ENCODE data around the gene PNPLA1.
A peak's percentile ranks its signal among the peaks of the same experiment; 100 is the strongest.

The PNPLA1 gene

GRCh38 chr6:36285797-36286196 lies 15.9 kb downstream of the PNPLA1 start:
- DNase-seq (ENCODE audit: low spot score): no peak

DNA sequence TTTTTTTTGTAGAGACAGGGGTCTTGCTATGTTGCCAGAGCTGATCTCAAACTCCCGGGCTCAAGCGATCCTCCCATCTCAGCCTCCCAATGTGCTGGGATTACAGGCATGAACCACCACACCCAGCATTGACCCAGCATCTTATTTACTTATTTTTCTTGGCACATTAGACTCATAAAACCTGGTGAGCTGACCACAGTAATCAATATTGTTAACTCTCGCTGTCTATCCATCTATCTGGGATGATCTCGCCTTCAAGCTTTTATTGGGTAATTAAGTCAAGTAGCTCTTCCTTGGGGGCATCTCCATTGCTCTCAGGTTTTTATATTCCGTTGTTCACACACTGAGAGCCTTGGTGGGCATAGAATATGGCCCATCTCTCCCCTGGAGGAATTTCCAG lies 17.0 kb downstream of the PNPLA1 start:
- DNase-seq (ENCODE audit: low spot score): no peak

- DNase-seq (ENCODE audit: low spot score): no peak
Measured at GRCh38 chr6:36289281-36289878, 19.5 kb downstream of the PNPLA1 start.

DNA sequence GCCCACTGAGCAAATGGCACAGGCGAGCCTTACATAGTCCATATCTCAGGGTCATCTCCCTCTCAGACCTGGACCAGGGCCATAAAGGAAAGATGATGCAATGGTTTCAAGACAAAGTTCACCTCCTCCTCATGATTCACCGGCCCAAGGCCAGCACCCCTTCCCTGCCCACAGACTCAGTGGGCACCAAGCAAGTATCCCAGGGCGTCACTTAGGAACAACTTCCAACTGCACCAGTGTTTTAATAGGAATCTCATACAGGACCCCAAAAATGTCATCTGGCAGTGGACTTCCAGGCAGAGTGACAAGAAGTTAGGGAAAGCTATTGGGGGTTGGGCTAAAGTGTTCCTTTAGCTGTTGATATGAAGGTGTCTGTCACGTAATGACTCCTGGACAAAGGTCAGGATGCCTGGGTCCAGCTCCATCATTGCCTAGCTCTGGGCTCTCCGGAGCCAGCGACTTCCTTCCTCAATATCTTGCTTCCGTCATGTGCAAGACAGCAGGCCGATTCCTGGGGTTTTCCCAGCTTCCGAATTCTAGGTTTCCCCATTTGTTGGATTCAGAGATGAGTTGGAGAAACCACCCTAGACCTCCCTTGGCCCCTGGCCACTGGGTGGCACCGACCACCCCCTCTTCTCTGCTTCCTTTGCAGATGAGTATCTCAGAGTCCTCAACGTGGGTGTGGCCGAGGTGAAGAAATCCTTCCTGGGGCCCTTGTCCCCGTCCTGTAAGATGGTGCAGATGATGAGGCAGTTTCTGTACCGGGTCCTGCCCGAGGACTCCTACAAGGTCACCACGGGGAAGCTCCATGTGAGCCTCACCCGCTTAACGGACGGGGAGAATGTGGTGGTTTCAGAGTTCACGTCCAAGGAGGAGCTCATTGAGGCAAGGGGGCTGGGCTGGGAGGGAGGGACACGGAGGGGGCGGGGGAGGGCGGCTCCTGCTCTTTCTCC lies 21.1 kb downstream of the PNPLA1 start:
- DNase-seq (ENCODE audit: low spot score): no peak

DNA sequence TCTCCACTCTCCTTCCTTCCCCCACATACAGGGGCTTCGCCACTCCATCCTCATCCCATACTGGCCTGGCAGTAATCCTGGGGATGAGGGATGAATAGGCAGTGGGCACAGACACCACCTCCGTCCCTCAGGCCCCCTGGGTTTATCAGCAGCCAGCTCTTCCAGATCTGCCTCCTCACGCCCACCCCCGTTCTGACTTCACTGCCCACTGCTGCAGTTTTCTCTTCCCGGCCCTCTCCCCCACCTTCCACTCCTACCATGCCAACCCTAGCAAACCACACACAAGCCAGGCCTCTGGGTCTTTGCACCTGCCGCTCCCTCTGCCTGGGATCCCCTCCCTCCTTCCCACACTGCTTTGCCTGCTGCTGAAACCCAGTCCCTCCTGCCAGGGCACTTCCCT lies 22.3 kb downstream of the PNPLA1 start:
- DNase-seq (ENCODE audit: low spot score): no peak

DNA sequence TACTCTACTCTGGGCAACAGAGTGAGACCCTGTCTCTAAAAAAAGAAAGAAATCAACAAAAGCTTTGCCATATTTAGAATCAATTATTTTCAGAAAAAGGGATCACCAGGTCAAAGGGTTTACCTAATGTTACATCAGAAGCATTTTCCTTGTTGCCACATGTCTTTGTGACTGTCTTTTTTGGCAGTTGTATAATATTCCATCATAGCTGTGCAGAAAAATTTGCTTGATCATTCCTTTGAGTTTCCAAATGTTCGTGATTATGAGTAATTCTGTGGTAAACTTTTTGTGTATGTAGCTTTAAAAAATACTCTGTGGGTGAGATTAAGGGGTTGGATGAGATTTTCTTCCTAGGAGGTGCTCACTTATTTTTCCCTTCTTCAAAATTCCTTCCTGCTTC lies 26.4 kb downstream of the PNPLA1 start:
- peak; percentile 45 for DNase-seq (ENCODE audit: low spot score)

DNA sequence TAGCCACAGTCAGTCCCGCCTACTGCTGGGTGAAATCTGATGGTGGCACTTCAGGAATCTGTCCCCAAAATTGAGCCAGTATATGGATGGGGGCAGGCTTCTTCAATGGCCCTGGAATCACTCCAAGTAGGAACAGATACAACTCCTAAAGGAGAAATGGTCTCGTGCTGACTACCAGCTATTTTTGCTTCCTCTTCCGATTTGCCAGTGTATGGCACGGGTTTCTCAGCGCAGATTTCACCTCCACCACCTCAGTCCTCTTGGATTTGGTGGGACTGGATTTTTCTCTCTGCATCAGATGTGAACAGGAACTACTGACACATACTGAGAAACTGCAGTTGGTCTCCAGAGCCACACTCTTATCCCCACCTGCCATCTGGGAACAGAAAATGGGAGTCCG lies 27.2 kb downstream of the PNPLA1 start:
- DNase-seq (ENCODE audit: low spot score): no peak

- no peak for DNase-seq (ENCODE audit: low spot score)
Measured at GRCh38 chr6:36297511-36297910, 27.7 kb downstream of the PNPLA1 start.

DNA sequence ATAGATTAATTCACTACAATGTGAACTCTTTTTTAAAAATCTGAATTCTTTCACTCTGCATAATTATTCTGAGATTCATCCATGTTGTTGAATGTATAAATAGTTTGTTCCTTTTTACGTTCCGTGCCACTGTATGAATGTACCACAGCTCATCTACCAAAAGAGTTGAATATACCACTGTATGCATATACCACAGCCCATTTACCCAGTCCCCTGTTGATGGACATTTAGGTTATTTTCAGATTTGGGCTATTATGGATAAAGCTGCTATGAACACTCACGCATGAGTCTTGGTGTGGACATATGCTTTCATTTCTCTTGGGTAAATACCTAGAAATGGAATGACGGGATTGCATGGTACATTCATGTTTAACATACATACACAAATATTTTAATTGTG lies 28.2 kb downstream of the PNPLA1 start:
- no peak for DNase-seq (ENCODE audit: low spot score)

GRCh38 chr6:36301085-36301658 lies 31.3 kb downstream of the PNPLA1 start:
- DNase-seq (ENCODE audit: low spot score): no peak

DNA sequence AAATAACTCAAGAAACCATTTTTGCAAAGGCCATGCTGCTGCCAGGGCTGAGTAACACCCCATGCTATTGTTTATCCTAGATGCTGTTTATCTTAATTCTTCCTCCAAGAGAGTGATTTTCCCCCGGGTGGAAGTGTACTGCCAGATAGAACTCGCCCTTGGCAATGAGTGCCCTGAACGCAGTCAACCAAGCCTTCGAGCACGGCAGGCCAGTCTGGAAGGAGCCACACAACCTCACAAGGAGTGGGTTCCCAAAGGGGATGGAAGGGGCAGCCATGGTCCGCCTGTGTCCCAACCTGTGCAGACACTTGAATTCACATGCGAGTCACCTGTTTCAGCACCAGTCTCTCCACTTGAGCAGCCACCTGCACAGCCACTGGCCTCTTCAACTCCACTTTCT lies 31.9 kb downstream of the PNPLA1 start:
- DNase-seq (ENCODE audit: low spot score): no peak

- DNase-seq (ENCODE audit: low spot score): peak; percentile 80
Measured at GRCh38 chr6:36302227-36302976, 32.5 kb downstream of the PNPLA1 start.

DNA sequence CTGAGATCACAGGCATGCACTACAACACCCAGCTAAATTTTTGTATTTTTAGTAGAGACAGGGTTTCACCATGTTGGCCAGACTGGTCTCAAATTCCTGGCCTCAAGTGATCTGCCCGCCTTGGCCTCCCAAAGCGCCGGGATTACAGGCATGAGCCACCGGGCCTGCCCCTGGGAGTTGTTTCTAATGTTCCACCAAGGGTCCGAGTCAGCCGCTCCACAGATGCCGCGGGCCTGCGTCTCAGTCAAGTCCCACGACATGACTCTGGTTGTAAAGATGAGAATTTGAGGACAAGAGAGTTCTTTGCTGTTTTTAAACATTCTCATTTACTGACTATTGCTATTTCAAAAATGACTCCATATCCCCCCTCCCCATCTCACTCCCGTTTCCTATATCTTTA lies 36.0 kb downstream of the PNPLA1 start:
- DNase-seq (ENCODE audit: low spot score): no peak

DNA sequence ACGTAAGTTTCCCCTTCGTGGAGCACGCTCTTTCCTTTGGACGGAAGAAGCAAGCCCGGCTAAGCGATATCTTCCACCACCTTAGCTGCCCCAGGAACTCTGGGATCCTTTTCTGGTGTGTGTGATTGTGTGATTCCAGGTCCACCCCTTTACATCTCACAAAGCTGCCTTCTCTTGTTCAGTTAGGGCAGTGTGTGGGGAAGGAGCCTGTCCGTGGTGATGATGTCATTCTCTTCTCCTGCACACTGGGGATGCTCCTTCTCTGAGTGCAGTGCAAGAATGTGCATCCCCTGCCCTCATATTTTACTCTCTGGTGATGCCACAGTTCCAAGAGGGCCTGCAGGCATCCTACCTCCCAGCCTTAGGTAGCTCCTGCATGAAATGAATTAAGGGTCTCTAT lies 36.5 kb downstream of the PNPLA1 start:
- no peak for DNase-seq (ENCODE audit: low spot score)

GRCh38 chr6:36308514-36308913 lies 38.7 kb downstream of the PNPLA1 start:
- no peak for DNase-seq (ENCODE audit: low spot score)

- no peak for DNase-seq (ENCODE audit: low spot score)
Measured at GRCh38 chr6:36309203-36309602, 39.3 kb downstream of the PNPLA1 start.

- DNase-seq (ENCODE audit: low spot score): no peak
Measured at GRCh38 chr6:36309900-36310299, 40.0 kb downstream of the PNPLA1 start.

DNA sequence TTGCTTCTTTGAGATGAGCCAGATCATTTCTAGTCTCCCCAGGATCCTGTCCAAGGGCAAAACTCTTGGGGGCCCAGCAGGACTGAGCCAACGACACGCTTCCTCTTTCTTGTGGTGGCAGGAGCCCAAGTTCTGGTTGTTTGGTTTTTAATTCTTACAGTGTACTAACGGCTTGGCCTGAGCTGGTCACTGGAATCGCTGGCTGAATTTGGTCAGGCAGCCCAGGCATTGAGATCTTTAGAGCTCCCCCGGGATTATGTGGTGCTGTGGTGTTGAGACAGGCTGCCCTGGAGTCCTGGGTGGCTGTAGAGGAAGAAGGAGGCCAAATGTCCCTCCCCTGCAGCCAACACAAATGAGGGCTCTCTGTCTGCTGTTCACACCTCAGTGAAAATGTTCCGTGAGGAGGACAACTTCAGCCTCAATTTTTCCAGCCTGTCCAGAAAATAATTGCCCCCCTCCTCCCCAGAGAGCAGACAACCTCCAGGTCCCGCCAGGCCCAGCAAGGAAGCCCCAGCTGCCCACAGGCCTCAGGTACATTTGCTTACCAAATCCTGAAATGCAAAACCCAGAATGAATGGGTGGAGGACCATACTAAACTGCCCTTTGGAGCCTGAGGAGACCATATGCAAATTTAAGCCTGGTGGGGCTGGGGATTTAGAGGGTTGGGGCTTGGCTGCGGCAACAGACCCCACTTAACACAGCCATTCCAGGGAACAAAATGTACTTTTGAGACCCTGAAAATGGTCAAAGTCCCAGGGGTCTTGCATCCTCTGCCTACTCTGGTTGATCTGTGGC lies 43.2 kb downstream of the PNPLA1 start:
- no peak for DNase-seq (ENCODE audit: low spot score)

DNA sequence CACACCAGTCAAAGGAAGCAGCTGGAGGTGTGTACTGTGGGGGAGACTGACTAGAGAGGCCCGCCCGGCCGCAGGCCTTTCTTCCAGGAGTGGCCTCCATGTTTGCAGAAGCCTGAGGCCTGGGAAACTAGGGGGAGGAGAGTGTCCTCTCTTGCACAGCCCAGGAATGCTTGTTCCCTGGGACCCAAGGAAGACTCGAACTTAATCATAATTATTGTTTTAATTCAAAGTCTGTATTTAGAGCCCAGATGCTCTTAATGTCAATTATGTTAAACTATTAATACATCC lies 43.7 kb downstream of the PNPLA1 start:
- DNase-seq (ENCODE audit: low spot score): no peak

GRCh38 chr6:36314221-36315014 lies 44.6 kb downstream of the PNPLA1 start:
- no peak for DNase-seq (ENCODE audit: low spot score)

GRCh38 chr6:36315921-36316320 lies 46.1 kb downstream of the PNPLA1 start:
- no peak for DNase-seq (ENCODE audit: low spot score)
